ENCODE measurements around the gene RAPGEF1. TPM values are rescaled to one million over a fixed set of nuclear protein-coding genes. Genes with fewer than 3 reads are reported as not detected.

RAPGEF1 gene
- total RNA-seq, 1 experiment from 2014 or later: 55.6 TPM

GRCh38 chr9:131728546-131728910, 11.3 kb downstream of the RAPGEF1 start:
- Mint-ChIP-seq H3K4me3 (no peak overlapping the region), H3K27me3 (ENCODE audit: low read depth) (no peaks in the 10 kb centered on the region), H3K4me1 (peaks cover 35 to 43% of the 10 kb centered on the region in 2 experiments), H3K27ac (0 out of 7 replicates have a peak overlapping the region, but pooled peaks of 2 of the 3 experiments have one; percentile 6 to 11), H3K9me3 (peaks cover 0 to 6% of the 10 kb centered on the region in 2 experiments; a peak in 3 of 5 replicates), H3K36me3 (ENCODE audit: insufficient read depth in 1 of 3, low read depth in 3 of 3) (peaks cover 4 to 20% (median 10%) of the 10 kb centered on the region in 3 experiments; a peak in 6 of 7 replicates)
- no peak overlapping the region for H4K5ac ChIP-seq (ENCODE audit: insufficient read length, low read depth, low read length)
- no peak overlapping the region for H3K23ac ChIP-seq (ENCODE audit: insufficient read length, low read depth, low read length)
- no peaks in the 10 kb centered on the region for H3K9me3 ChIP-seq (ENCODE audit: control insufficient read depth, low read depth, low read length)
- DNase-seq: no peak
- no peak overlapping the region for H4K8ac ChIP-seq (replicated peaks; ENCODE audit: insufficient read length, low read depth, low read length)
- H2BK120ac ChIP-seq (ENCODE audit: low read depth, low read length, poor library complexity, severe bottlenecking): no peak overlapping the region
- H2BK12ac ChIP-seq (ENCODE audit: insufficient read length, low read depth, low read length): no peak overlapping the region
- no peak overlapping the region for H2BK15ac ChIP-seq (ENCODE audit: low read depth, low read length)
- no peaks in the 10 kb centered on the region for H3K27me3 ChIP-seq (ENCODE audit: insufficient read depth, low read length)
- H3K9ac ChIP-seq (ENCODE audit: extremely low read depth, insufficient read length, low read length): no peak overlapping the region
- peaks cover 30% of the 10 kb centered on the region; the same call in 1 of the 2 replicates for H3K79me2 ChIP-seq (ENCODE audit: insufficient read depth, low read length)
- no peaks in the 10 kb centered on the region for H4K20me1 ChIP-seq (ENCODE audit: control insufficient read depth, insufficient read depth, insufficient read length)
- no peak overlapping the region for H3K14ac ChIP-seq (ENCODE audit: insufficient read depth, low read length)
- TF ChIP-seq CTCF (conservative IDR thresholded peaks at IDR 0.05): no peak
- no CpG with 5 or more reads among the region's 4 CpGs for WGBS (ENCODE audit: extremely low coverage, insufficient read length, low lambda C conversion rate)
- peaks cover 2% of the 10 kb centered on the region for H3K79me1 ChIP-seq (ENCODE audit: insufficient read depth, low read depth, low read length, poor library complexity, severe bottlenecking)
- no peak overlapping the region for H3K56ac ChIP-seq (ENCODE audit: insufficient read length, low read depth, low read length)
- no peak overlapping the region for H3K18ac ChIP-seq (ENCODE audit: insufficient read length, low read depth, low read length)
- peaks cover 4% of the 10 kb centered on the region; the same call in 1 of the 2 replicates for H3K4me1 ChIP-seq (ENCODE audit: insufficient read depth, low read length)
- H2BK20ac ChIP-seq (ENCODE audit: low read depth, low read length, poor library complexity, severe bottlenecking): no peak overlapping the region
- H3K27ac ChIP-seq (ENCODE audit: insufficient read length, low read depth, low read length): no peak overlapping the region
- H3K4ac ChIP-seq (ENCODE audit: low read depth, low read length): no peak overlapping the region
- H3K4me2 ChIP-seq (ENCODE audit: insufficient read depth, insufficient read length, low read length): no peak overlapping the region
- H4K91ac ChIP-seq (ENCODE audit: insufficient read length, low read depth, low read length): no peak overlapping the region
- H3T11ph ChIP-seq (ENCODE audit: low read length): no peak overlapping the region
- no peak overlapping the region for H2BK5ac ChIP-seq (ENCODE audit: insufficient read length, low read length)
- no peak overlapping the region for H2AFZ ChIP-seq (ENCODE audit: low read length)
- H2AK5ac ChIP-seq (ENCODE audit: insufficient read length, low read length): no peak overlapping the region
- H3K23me2 ChIP-seq (ENCODE audit: insufficient read length, low read depth, low read length, poor library complexity, severe bottlenecking): no peaks in the 10 kb centered on the region

Measured in H9 (cell line).